OCI-LY1 (cell line): Measurements from ENCODE around the gene DNASE1L2.

Source experiments
- H2AFZ ChIP-seq: fragments of 200-600 bp; sonication (generic), shearing (Covaris generic); 2 replicates; pipeline ENCODE4 v1.6.0; 2014; ENCODE audit warnings: antibody characterized with exemption, mild to moderate bottlenecking, low read length
- H3F3A ChIP-seq: fragments of 200-600 bp; sonication (generic), shearing (Covaris generic); 2 replicates; pipeline ENCODE4 v1.6.0; 2014; ENCODE audit warnings: mild to moderate bottlenecking, antibody characterized with exemption, low read length, moderate library complexity; ENCODE audit not compliant: insufficient read depth
- H3K27ac ChIP-seq: fragments of 200-600 bp; sonication (generic); 2 replicates; pipeline ENCODE4 v1.5.1; 2014; ENCODE audit warnings: low read length, mixed run types, mild to moderate bottlenecking, low read depth; ENCODE audit not compliant: poor library complexity, severe bottlenecking
- H3K27me3 ChIP-seq: fragments of 200-600 bp; sonication (generic); 2 replicates; pipeline ENCODE4 v1.6.0; 2014; ENCODE audit warnings: antibody characterized with exemption, mild to moderate bottlenecking, low read length, moderate library complexity; ENCODE audit not compliant: insufficient read depth
- H3K36me3 ChIP-seq: fragments of 200-600 bp; sonication (generic); 2 replicates; pipeline ENCODE4 v1.6.1; 2014; ENCODE audit warnings: mild to moderate bottlenecking, antibody characterized with exemption, low read length, moderate library complexity, mixed read lengths; ENCODE audit not compliant: insufficient read depth
- H3K4me1 ChIP-seq: fragments of 200-600 bp; sonication (generic); 2 replicates; pipeline ENCODE4 v1.5.1; 2014; ENCODE audit warnings: mild to moderate bottlenecking, low read length, moderate library complexity; ENCODE audit not compliant: insufficient read depth, severe bottlenecking
- H3K4me2 ChIP-seq: fragments of 200-600 bp; sonication (generic), shearing (Covaris generic); 2 replicates; pipeline ENCODE4 v1.6.1; 2014; ENCODE audit warnings: low read length
- H3K4me3 ChIP-seq: fragments of 200-600 bp; sonication (generic); 2 replicates; pipeline ENCODE4 v1.5.1; 2014; ENCODE audit warnings: low read length, low read depth, mild to moderate bottlenecking, mixed read lengths; ENCODE audit not compliant: poor library complexity, severe bottlenecking
- H3K79me2 ChIP-seq: fragments of 200-600 bp; shearing (Covaris generic); 2 replicates; pipeline ENCODE4 v1.6.1; 2016; ENCODE audit warnings: mixed run types, low read length, mixed read lengths; ENCODE audit not compliant: insufficient read depth
- H3K9ac ChIP-seq: fragments of 200-600 bp; sonication (generic), shearing (Covaris generic); 2 replicates; pipeline ENCODE4 v1.6.1; 2014; ENCODE audit warnings: mild to moderate bottlenecking, low read length, mixed read lengths
- H3K9me2 ChIP-seq: fragments of 200-600 bp; sonication (generic), shearing (Covaris generic); 2 replicates; pipeline ENCODE4 v1.6.1; 2014; ENCODE audit warnings: low read depth, mild to moderate bottlenecking, low read length, mixed read lengths
- H3K9me3 ChIP-seq: fragments of 200-600 bp; shearing (Covaris generic); 2 replicates; pipeline ENCODE4 v1.6.1; 2014; ENCODE audit warnings: low read length, mixed read lengths
- H4K20me1 ChIP-seq: fragments of 200-600 bp; sonication (generic), shearing (Covaris generic); 2 replicates; pipeline ENCODE4 v1.6.0; 2016; ENCODE audit warnings: mild to moderate bottlenecking, low read length; ENCODE audit not compliant: insufficient read depth
- EZH2 ChIP-seq: fragments of 200-600 bp; sonication (generic), shearing (Covaris generic); IDR thresholded peaks from 2 replicates; pipeline ENCODE4 v1.8.0; 2017; ENCODE audit warnings: borderline replicate concordance, mixed run types, mild to moderate bottlenecking, antibody characterized with exemption, low read length, moderate library complexity, mixed read lengths
- TF ChIP-seq, protein P1 (sequence below): fragments of 200-600 bp; sonication (generic), shearing (Covaris generic); IDR thresholded peaks from 2 replicates; pipeline ENCODE4 v1.5.1; 2017; ENCODE audit warnings: mild to moderate bottlenecking, antibody characterized with exemption, low read length, moderate library complexity, mixed read lengths

The DNASE1L2 gene

GRCh38 chr16:2235695-2236336 is 428 bp upstream of the DNASE1L2 start:
- no peaks in the 10 kb centered on the region for H3K4me1 ChIP-seq
- no peak overlapping the region for H3K9ac ChIP-seq
- TF ChIP-seq EZH2 = no peak
- TF ChIP-seq, protein P1, sequence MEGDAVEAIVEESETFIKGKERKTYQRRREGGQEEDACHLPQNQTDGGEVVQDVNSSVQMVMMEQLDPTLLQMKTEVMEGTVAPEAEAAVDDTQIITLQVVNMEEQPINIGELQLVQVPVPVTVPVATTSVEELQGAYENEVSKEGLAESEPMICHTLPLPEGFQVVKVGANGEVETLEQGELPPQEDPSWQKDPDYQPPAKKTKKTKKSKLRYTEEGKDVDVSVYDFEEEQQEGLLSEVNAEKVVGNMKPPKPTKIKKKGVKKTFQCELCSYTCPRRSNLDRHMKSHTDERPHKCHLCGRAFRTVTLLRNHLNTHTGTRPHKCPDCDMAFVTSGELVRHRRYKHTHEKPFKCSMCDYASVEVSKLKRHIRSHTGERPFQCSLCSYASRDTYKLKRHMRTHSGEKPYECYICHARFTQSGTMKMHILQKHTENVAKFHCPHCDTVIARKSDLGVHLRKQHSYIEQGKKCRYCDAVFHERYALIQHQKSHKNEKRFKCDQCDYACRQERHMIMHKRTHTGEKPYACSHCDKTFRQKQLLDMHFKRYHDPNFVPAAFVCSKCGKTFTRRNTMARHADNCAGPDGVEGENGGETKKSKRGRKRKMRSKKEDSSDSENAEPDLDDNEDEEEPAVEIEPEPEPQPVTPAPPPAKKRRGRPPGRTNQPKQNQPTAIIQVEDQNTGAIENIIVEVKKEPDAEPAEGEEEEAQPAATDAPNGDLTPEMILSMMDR = no peak
- H3K9me2 ChIP-seq = no peaks in the 10 kb centered on the region
- H3K9me3 ChIP-seq = no peaks in the 10 kb centered on the region
- H3F3A ChIP-seq = 0 out of 2 replicates have a peak, but pooled peaks cover 3% of the 10 kb centered on the region
- H3K27me3 ChIP-seq = no peaks in the 10 kb centered on the region
- H3K79me2 ChIP-seq = no peaks in the 10 kb centered on the region
- H3K27ac ChIP-seq = no peak overlapping the region
- no peak overlapping the region for H3K4me2 ChIP-seq
- no peak overlapping the region for H3K4me3 ChIP-seq
- H3K36me3 ChIP-seq = peaks cover 83% of the 10 kb centered on the region
- no peaks in the 10 kb centered on the region for H4K20me1 ChIP-seq
- no peak overlapping the region for H2AFZ ChIP-seq

DNA sequence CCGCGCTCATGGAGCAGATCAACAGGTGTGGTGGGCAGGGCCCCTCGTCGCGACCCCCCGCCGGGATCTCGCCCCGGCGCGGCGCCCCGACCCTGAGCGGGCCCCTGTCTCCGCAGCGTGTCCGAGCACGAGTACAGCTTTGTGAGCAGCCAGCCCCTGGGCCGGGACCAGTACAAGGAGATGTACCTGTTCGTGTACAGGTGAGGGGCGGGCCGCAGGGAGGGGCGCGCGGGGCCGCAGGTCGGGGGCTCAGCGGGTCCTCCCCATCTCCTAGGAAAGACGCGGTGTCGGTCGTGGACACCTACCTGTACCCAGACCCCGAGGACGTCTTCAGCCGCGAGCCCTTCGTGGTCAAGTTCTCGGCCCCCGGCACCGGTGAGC is 848 bp downstream of the DNASE1L2 start:
- Histone ChIP-seq H3K4me3 (no peak overlapping the region), H3K4me2 (no peak overlapping the region)
- TF ChIP-seq EZH2 = no peak
- TF ChIP-seq, protein P1 = no peak

DNA sequence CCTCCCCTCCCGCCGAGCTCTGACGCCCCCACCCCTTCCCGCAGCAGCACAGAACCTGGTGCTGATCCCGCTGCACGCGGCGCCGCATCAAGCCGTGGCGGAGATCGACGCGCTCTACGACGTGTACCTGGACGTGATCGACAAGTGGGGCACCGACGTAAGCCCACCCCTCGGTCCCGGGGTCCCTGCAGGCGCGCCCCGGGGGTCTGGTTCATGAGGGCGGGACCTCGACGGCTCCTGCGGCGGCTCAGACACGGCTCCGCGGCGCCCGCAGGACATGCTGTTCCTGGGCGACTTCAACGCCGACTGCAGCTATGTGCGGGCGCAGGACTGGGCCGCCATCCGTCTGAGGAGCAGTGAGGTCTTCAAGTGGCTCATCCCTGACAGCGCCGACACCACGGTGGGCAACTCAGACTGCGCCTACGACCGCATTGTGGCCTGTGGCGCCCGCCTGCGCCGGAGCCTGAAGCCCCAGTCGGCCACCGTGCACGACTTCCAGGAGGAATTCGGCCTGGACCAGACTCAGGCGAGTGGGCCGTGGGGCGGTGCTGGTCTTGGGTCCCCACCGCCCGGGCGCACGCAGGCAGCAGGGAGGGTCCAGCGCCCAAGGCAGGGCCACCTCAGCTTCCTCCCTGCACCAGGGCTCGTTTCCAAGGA is 1.4 kb downstream of the DNASE1L2 start:
- H3K9me2 ChIP-seq = no peaks in the 10 kb centered on the region

More for the DNA sequence above, 848 bp downstream of the DNASE1L2 start:
- H2AFZ ChIP-seq = no peak overlapping the region
- H3K9me2 ChIP-seq = no peaks in the 10 kb centered on the region
- H3F3A ChIP-seq = 0 out of 2 replicates have a peak, but pooled peaks cover 3% of the 10 kb centered on the region
- H3K4me1 ChIP-seq = no peaks in the 10 kb centered on the region
- no peaks in the 10 kb centered on the region for H4K20me1 ChIP-seq
- no peak overlapping the region for H3K9ac ChIP-seq
- H3K27ac ChIP-seq = no peak overlapping the region
- no peaks in the 10 kb centered on the region for H3K9me3 ChIP-seq
- H3K79me2 ChIP-seq = no peaks in the 10 kb centered on the region
- no peaks in the 10 kb centered on the region for H3K27me3 ChIP-seq
- peaks cover 71% of the 10 kb centered on the region for H3K36me3 ChIP-seq

More for the DNA sequence above, 1.4 kb downstream of the DNASE1L2 start:
- no peak overlapping the region for H3K27ac ChIP-seq
- H3F3A ChIP-seq = 0 out of 2 replicates have a peak, but pooled peaks cover 3% of the 10 kb centered on the region
- H3K9ac ChIP-seq = no peak overlapping the region
- no peaks in the 10 kb centered on the region for H4K20me1 ChIP-seq
- no peak for TF ChIP-seq EZH2
- TF ChIP-seq, protein P1 = no peak
- H3K4me2 ChIP-seq = no peak overlapping the region
- no peaks in the 10 kb centered on the region for H3K9me3 ChIP-seq
- no peaks in the 10 kb centered on the region for H3K4me1 ChIP-seq
- peaks cover 71% of the 10 kb centered on the region for H3K36me3 ChIP-seq
- H3K4me3 ChIP-seq = no peak overlapping the region
- no peak overlapping the region for H2AFZ ChIP-seq
- no peaks in the 10 kb centered on the region for H3K79me2 ChIP-seq
- H3K27me3 ChIP-seq = no peaks in the 10 kb centered on the region
